ENCODE measurements around the gene IL18. TPM values are rescaled to one million over a fixed set of nuclear protein-coding genes. Genes with fewer than 3 reads are reported as not detected.
A peak's percentile ranks its signal among the peaks of the same experiment; 100 is the strongest.

The IL18 gene
- total RNA-seq, 1 donor: 2.2 TPM

GRCh38 chr11:112179601-112180000, 15.7 kb upstream of the IL18 start:
- no peak overlapping the region for H3K4me3 ChIP-seq (ENCODE audit: low read depth, low read length)
- TF ChIP-seq CTCF (IDR thresholded peaks at IDR 0.05; ENCODE audit: insufficient read depth, low read depth, low read length): no peak
- no peak for DNase-seq (ENCODE audit: low read depth)

- H3K4me3 ChIP-seq (ENCODE audit: low read depth, low read length): peak overlapping the region; percentile 95
- no peak for DNase-seq (ENCODE audit: low read depth)
- TF ChIP-seq CTCF (IDR thresholded peaks at IDR 0.05; ENCODE audit: insufficient read depth, low read depth, low read length): no peak
Observed at GRCh38 chr11:112178936-112179335, 15.0 kb upstream of the IL18 start.

- peak overlapping the region; percentile 95 for H3K4me3 ChIP-seq (ENCODE audit: low read depth, low read length)
- no peak for DNase-seq (ENCODE audit: low read depth)
- no peak for TF ChIP-seq CTCF (IDR thresholded peaks at IDR 0.05; ENCODE audit: insufficient read depth, low read depth, low read length)
Observed at GRCh38 chr11:112178428-112178827, 14.5 kb upstream of the IL18 start.

GRCh38 chr11:112177589-112177988, 13.7 kb upstream of the IL18 start:
- no peak for TF ChIP-seq CTCF (IDR thresholded peaks at IDR 0.05; ENCODE audit: insufficient read depth, low read depth, low read length)
- DNase-seq (ENCODE audit: low read depth): no peak
- peak overlapping the region; percentile 95 for H3K4me3 ChIP-seq (ENCODE audit: low read depth, low read length)

GRCh38 chr11:112176077-112176476, 12.2 kb upstream of the IL18 start:
- H3K4me3 ChIP-seq (ENCODE audit: low read depth, low read length): peak overlapping the region; percentile 95
- DNase-seq (ENCODE audit: low read depth): peak; percentile 89
- no peak for TF ChIP-seq CTCF (IDR thresholded peaks at IDR 0.05; ENCODE audit: insufficient read depth, low read depth, low read length)

- peak overlapping the region; percentile 95 for H3K4me3 ChIP-seq (ENCODE audit: low read depth, low read length)
- no peak for TF ChIP-seq CTCF (IDR thresholded peaks at IDR 0.05; ENCODE audit: insufficient read depth, low read depth, low read length)
- no peak for DNase-seq (ENCODE audit: low read depth)
Observed at GRCh38 chr11:112175599-112175952, 11.7 kb upstream of the IL18 start.

- TF ChIP-seq CTCF (IDR thresholded peaks at IDR 0.05; ENCODE audit: insufficient read depth, low read depth, low read length): peak; percentile 91
- peak within 1 kb of the TSS; percentile 95 for H3K4me3 ChIP-seq (ENCODE audit: low read depth, low read length)
- DNase-seq (ENCODE audit: low read depth): peak; percentile 93
Observed at GRCh38 chr11:112174789-112175598, 11.1 kb upstream of the IL18 start, which contains the start of gene BCO2. BCO2 (plus strand) TSS chr11:112175512; CDS start chr11:112175602, 90 bp downstream.
